ENCODE data around the gene CST4. TPM values are rescaled to one million over a fixed set of nuclear protein-coding genes. Genes with fewer than 3 reads are reported as not detected.
"Not testable (repeated sequence)": the region's sequence is repeated elsewhere in the genome, so short reads cannot be mapped to it uniquely, and the experiment has no call there.

The CST4 gene
- polyA plus RNA-seq, 1 of the 3 experiments (the other 2 are of a cell fraction), result not detected

DNA sequence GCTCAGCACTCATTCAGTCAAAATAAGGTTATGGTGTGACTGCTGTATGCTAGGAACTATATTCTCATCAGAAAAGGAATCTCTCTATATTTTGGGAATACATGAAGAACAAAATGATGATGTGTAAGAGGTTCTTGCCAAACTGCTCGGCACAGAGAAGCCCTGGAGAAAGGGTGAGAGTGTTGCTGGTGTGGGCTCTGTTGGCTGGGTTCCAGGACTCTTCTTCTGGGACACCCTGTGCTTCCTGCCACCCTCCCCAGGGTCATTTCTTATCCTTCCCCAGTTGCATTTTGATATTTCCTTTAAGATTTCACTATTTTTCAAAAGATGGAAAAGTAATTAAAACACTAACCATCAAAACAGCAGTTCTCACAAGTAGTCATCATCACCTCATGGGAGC lies 33.1 kb upstream of the CST4 start (continued):
- TF ChIP-seq, protein P1, sequence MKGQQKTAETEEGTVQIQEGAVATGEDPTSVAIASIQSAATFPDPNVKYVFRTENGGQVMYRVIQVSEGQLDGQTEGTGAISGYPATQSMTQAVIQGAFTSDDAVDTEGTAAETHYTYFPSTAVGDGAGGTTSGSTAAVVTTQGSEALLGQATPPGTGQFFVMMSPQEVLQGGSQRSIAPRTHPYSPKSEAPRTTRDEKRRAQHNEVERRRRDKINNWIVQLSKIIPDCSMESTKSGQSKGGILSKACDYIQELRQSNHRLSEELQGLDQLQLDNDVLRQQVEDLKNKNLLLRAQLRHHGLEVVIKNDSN (IDR thresholded peaks at IDR 0.05; ENCODE audit: borderline replicate concordance, low read depth), result no peak

DNA sequence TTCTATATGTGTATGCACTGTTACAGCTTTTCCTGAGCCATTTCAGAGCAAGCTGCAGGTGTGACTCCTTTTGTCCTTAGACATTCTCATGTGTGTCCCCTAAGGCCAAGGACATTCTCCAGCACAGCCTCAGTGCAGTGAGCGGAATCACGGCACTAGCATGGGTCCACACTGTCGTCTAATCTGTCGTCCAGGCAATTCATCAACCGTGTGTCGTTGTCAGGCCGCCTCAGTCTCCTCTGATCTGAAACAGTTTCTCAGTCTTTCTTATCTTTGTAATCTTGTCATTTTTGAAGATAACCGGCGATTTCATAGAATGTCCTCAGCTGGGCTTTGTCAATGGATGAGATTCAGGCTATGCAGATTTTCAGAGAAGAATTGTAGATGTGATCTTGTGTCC lies 30.5 kb upstream of the CST4 start:
- DNase-seq; H4K20me1 ChIP-seq (ENCODE audit: insufficient read depth); CTCF ChIA-PET; H3K9me3 ChIP-seq; H3F3A ChIP-seq (replicated peaks; ENCODE audit: insufficient read depth); H2AFZ ChIP-seq (ENCODE audit: low read depth); H3K27me3 ChIP-seq (ENCODE audit: insufficient read depth); H3K36me3 ChIP-seq (replicated peaks in 1 of 2; ENCODE audit: control insufficient read depth in 1 of 2, insufficient read depth in 2 of 2, low read length in 1 of 2); H3K27ac ChIP-seq (ENCODE audit: low read depth in 2 of 2, low read length in 1 of 2); H3K79me2 ChIP-seq (ENCODE audit: insufficient read depth); H3K9ac ChIP-seq; H3K4me3 ChIP-seq (ENCODE audit: low read depth in 2 of 2, low read length in 1 of 2); H3K9me2 ChIP-seq; H3K4me1 ChIP-seq (ENCODE audit: control insufficient read depth in 1 of 2, insufficient read depth in 2 of 2, low read depth in 1 of 2, low read length in 1 of 2); H3K4me2 ChIP-seq; POLR2A ChIA-PET: not testable (repeated sequence)
- 26% methylated on average over 9 of the region's 9 CpGs for WGBS (ENCODE audit: low lambda C conversion rate)

DNA sequence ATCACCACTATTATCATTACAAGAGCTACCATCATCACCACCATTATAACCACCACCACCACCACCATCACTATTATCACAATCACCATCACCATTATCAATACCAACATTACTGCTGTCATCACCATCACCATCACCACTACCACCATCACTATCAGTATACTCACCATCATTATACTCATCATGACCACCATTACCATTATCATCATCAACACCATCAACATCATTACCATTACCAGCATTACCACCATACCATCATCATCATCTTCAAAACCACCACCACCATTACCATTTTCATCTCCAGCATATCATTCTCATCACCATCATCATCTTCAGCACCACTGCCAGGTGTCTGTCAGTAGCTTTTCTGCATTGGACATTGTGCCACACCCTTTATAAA lies 22.9 kb upstream of the CST4 start:
- H3K27ac ChIP-seq (ENCODE audit: low read depth in 2 of 2, low read length in 1 of 2); DNase-seq; H3F3A ChIP-seq (replicated peaks; ENCODE audit: insufficient read depth); H3K36me3 ChIP-seq (replicated peaks in 1 of 2; ENCODE audit: control insufficient read depth in 1 of 2, insufficient read depth in 2 of 2, low read length in 1 of 2); POLR2A ChIA-PET; H3K9me3 ChIP-seq; H3K4me2 ChIP-seq; H3K4me1 ChIP-seq (ENCODE audit: control insufficient read depth in 1 of 2, insufficient read depth in 2 of 2, low read depth in 1 of 2, low read length in 1 of 2); H3K27me3 ChIP-seq (ENCODE audit: insufficient read depth); H3K9ac ChIP-seq; H3K9me2 ChIP-seq; H3K79me2 ChIP-seq (ENCODE audit: insufficient read depth); H4K20me1 ChIP-seq (ENCODE audit: insufficient read depth); H3K4me3 ChIP-seq (ENCODE audit: low read depth in 2 of 2, low read length in 1 of 2); CTCF ChIA-PET; H2AFZ ChIP-seq (ENCODE audit: low read depth): not testable (repeated sequence)

DNA sequence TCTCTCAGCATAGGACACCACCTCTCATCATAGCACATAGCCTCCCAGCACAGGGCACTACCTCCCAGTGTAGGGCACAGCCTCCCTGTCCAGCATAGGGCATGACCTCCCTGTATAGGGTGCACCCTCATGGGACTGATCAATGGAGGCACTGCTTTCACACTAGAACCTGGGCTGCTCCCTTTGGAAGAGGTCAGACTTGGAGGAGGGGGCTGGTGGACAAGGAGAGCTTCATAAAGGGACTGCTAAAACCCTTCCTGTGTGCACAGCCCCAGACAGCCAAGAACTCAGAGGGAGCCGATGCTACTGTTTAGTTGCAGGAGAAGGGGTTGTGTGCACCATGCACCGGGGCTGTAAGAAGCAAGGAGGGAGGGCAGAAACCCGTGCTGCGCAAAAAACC lies 21.9 kb upstream of the CST4 start:
- Histone ChIP-seq H3K9me2 (no peaks in the 10 kb centered on the region), H2AFZ (ENCODE audit: low read depth) (no peak overlapping the region), H3K27me3 (ENCODE audit: insufficient read depth) (no peaks in the 10 kb centered on the region; the same call in 1 of the 2 replicates), H3K4me1 (ENCODE audit: control insufficient read depth in 1 of 2, insufficient read depth in 2 of 2, low read depth in 1 of 2, low read length in 1 of 2) (no peaks in the 10 kb centered on the region), H3K9me3 (no peaks in the 10 kb centered on the region), H3K79me2 (ENCODE audit: insufficient read depth) (no peaks in the 10 kb centered on the region; the same call in 1 of the 2 replicates), H3K36me3 (replicated peaks in 1 of 2; ENCODE audit: control insufficient read depth in 1 of 2, insufficient read depth in 2 of 2, low read length in 1 of 2) (no peaks in the 10 kb centered on the region), H3K9ac (no peak overlapping the region), H3K4me3 (ENCODE audit: low read depth in 2 of 2, low read length in 1 of 2) (no peak overlapping the region), H3K4me2 (no peak overlapping the region), H4K20me1 (ENCODE audit: insufficient read depth) (no peaks in the 10 kb centered on the region), H3K27ac (ENCODE audit: low read depth in 2 of 2, low read length in 1 of 2) (no peak overlapping the region), H3F3A (replicated peaks; ENCODE audit: insufficient read depth) (no peaks in the 10 kb centered on the region)
- DNase-seq, result no peak
- POLR2A ChIA-PET, result no interaction called here
- WGBS (ENCODE audit: low lambda C conversion rate), result 16% methylated on average over 4 of the region's 4 CpGs
- CTCF ChIA-PET, result no interaction called here
- TF ChIP-seq, protein P2, sequence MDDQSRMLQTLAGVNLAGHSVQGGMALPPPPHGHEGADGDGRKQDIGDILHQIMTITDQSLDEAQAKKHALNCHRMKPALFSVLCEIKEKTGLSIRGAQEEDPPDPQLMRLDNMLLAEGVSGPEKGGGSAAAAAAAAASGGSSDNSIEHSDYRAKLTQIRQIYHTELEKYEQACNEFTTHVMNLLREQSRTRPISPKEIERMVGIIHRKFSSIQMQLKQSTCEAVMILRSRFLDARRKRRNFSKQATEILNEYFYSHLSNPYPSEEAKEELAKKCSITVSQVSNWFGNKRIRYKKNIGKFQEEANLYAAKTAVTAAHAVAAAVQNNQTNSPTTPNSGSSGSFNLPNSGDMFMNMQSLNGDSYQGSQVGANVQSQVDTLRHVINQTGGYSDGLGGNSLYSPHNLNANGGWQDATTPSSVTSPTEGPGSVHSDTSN (IDR thresholded peaks at IDR 0.05), result no peak
- no peak for TF ChIP-seq TEAD4 (IDR thresholded peaks at IDR 0.05; ENCODE audit: borderline replicate concordance, insufficient read depth)
- no peak for TF ChIP-seq FOXJ3 (CRISPR knock-in tag; IDR thresholded peaks at IDR 0.05)
- no peak for TF ChIP-seq MXI1 (IDR thresholded peaks at IDR 0.05; ENCODE audit: low read depth, low read length)
- TF ChIP-seq RXRA (IDR thresholded peaks at IDR 0.05; ENCODE audit: borderline replicate concordance, low read depth), result no peak
- TF ChIP-seq SMC3 (IDR thresholded peaks at IDR 0.05; ENCODE audit: low read depth, low read length), result no peak
- TF ChIP-seq NFIC (IDR thresholded peaks at IDR 0.05; ENCODE audit: borderline replicate concordance), result no peak
- TF ChIP-seq, protein P3, sequence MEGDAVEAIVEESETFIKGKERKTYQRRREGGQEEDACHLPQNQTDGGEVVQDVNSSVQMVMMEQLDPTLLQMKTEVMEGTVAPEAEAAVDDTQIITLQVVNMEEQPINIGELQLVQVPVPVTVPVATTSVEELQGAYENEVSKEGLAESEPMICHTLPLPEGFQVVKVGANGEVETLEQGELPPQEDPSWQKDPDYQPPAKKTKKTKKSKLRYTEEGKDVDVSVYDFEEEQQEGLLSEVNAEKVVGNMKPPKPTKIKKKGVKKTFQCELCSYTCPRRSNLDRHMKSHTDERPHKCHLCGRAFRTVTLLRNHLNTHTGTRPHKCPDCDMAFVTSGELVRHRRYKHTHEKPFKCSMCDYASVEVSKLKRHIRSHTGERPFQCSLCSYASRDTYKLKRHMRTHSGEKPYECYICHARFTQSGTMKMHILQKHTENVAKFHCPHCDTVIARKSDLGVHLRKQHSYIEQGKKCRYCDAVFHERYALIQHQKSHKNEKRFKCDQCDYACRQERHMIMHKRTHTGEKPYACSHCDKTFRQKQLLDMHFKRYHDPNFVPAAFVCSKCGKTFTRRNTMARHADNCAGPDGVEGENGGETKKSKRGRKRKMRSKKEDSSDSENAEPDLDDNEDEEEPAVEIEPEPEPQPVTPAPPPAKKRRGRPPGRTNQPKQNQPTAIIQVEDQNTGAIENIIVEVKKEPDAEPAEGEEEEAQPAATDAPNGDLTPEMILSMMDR (IDR thresholded peaks at IDR 0.05), result no peak
- TF ChIP-seq, protein P1 (IDR thresholded peaks at IDR 0.05; ENCODE audit: borderline replicate concordance, low read depth), result no peak
- no peak for TF ChIP-seq RCOR1 (IDR thresholded peaks at IDR 0.05; ENCODE audit: low read length)
- no peak for TF ChIP-seq RAD21 (IDR thresholded peaks at IDR 0.05; ENCODE audit: low read length)
- no peak for TF ChIP-seq POLR2AphosphoS5 (IDR thresholded peaks at IDR 0.05; ENCODE audit: low read depth, low read length)
- TF ChIP-seq ELF1 (IDR thresholded peaks at IDR 0.05), result no peak
- TF ChIP-seq SIN3A (IDR thresholded peaks at IDR 0.05; ENCODE audit: borderline replicate concordance, low read depth, low read length), result no peak
- TF ChIP-seq, protein P4, sequence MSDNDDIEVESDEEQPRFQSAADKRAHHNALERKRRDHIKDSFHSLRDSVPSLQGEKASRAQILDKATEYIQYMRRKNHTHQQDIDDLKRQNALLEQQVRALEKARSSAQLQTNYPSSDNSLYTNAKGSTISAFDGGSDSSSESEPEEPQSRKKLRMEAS (IDR thresholded peaks at IDR 0.05; ENCODE audit: low read depth), result no peak
- no peak for TF ChIP-seq TAF1 (IDR thresholded peaks at IDR 0.05; ENCODE audit: borderline replicate concordance, low read depth, low read length)
- no peak for TF ChIP-seq CHD2 (IDR thresholded peaks at IDR 0.05; ENCODE audit: low read length, partially characterized antibody)

All from SK-N-SH (cell line).